ENCODE results near the gene KIAA0040. TPM values are rescaled to one million over a fixed set of nuclear protein-coding genes. Genes with fewer than 3 reads are reported as not detected.

Gene KIAA0040
- total and polyA plus RNA-seq, 4 donors = 4.6 to 12.0 (median 5.7) TPM

- peaks cover 0 to 12% (median 4%) of the 10 kb centered on the region in 4 donors for H3K4me1 ChIP-seq (ENCODE audit: control insufficient read depth in 4 of 4, insufficient read depth in 4 of 4, low read length in 3 of 4)
- no peak for DNase-seq (ENCODE audit: low spot score)
- no peak overlapping the region for H3K4me3 ChIP-seq (ENCODE audit: low read depth in 1 of 3, low read length in 3 of 3)
- 97% methylated on average over 9 of the region's 9 CpGs for WGBS
- no peaks in the 10 kb centered on the region for H3K27me3 ChIP-seq (ENCODE audit: control insufficient read depth in 4 of 4, insufficient read depth in 4 of 4, low read length in 3 of 4)
- H3K27ac ChIP-seq (ENCODE audit: low read depth in 1 of 2, low read length in 2 of 2) = no peak overlapping the region
- no peak for TF ChIP-seq GABPA (IDR thresholded peaks at IDR 0.05 in 1 of 2, conservative IDR thresholded peaks at IDR 0.05 in 1 of 2)
- H3K9ac ChIP-seq (ENCODE audit: low read depth in 1 of 2, low read length in 2 of 2) = no peak overlapping the region
- H3K36me3 ChIP-seq (ENCODE audit: control insufficient read depth in 4 of 4, insufficient read depth in 3 of 4, low read depth in 1 of 4, low read length in 3 of 4) = peaks cover 0 to 22% (median 13%) of the 10 kb centered on the region in 4 donors
- H3K9me3 ChIP-seq (ENCODE audit: control insufficient read depth in 4 of 4, low read length in 3 of 4) = no peaks in the 10 kb centered on the region
These were observed 21.3 kb downstream of the KIAA0040 start for GRCh38 chr1:175171036-175171913.

- no peaks in the 10 kb centered on the region for H3K9me3 ChIP-seq (ENCODE audit: control insufficient read depth in 4 of 4, low read length in 3 of 4)
- no peak overlapping the region for H3K4me3 ChIP-seq (ENCODE audit: low read depth in 1 of 3, low read length in 3 of 3)
- peaks cover 5 to 33% (median 22%) of the 10 kb centered on the region in 4 donors for H3K36me3 ChIP-seq (ENCODE audit: control insufficient read depth in 4 of 4, insufficient read depth in 3 of 4, low read depth in 1 of 4, low read length in 3 of 4)
- peaks cover 0 to 12% (median 4%) of the 10 kb centered on the region in 4 donors for H3K4me1 ChIP-seq (ENCODE audit: control insufficient read depth in 4 of 4, insufficient read depth in 4 of 4, low read length in 3 of 4)
- no peak overlapping the region for H3K9ac ChIP-seq (ENCODE audit: low read depth in 1 of 2, low read length in 2 of 2)
- H3K27ac ChIP-seq (ENCODE audit: low read depth in 1 of 2, low read length in 2 of 2) = no peak overlapping the region
- 76% methylated on average over 6 of the region's 6 CpGs for whole genome bisulfite sequencing
- no peaks in the 10 kb centered on the region for H3K27me3 ChIP-seq (ENCODE audit: control insufficient read depth in 4 of 4, insufficient read depth in 4 of 4, low read length in 3 of 4)
- TF ChIP-seq JUND (IDR thresholded peaks at IDR 0.05) = no peak
- peak; percentile 62 for TF ChIP-seq FOXA2 (IDR thresholded peaks at IDR 0.05)
- TF ChIP-seq HNF4A (conservative IDR thresholded peaks at IDR 0.05) = no peak
- TF ChIP-seq FOXA1 (IDR thresholded peaks at IDR 0.05) = peak; percentile 32
- TF ChIP-seq, protein P1, sequence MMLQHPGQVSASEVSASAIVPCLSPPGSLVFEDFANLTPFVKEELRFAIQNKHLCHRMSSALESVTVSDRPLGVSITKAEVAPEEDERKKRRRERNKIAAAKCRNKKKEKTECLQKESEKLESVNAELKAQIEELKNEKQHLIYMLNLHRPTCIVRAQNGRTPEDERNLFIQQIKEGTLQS (IDR thresholded peaks at IDR 0.05) = no peak
- TF ChIP-seq MAX (IDR thresholded peaks at IDR 0.05) = no peak
- no peak for TF ChIP-seq NR2F2 (IDR thresholded peaks at IDR 0.05)
- TF ChIP-seq, protein P2, sequence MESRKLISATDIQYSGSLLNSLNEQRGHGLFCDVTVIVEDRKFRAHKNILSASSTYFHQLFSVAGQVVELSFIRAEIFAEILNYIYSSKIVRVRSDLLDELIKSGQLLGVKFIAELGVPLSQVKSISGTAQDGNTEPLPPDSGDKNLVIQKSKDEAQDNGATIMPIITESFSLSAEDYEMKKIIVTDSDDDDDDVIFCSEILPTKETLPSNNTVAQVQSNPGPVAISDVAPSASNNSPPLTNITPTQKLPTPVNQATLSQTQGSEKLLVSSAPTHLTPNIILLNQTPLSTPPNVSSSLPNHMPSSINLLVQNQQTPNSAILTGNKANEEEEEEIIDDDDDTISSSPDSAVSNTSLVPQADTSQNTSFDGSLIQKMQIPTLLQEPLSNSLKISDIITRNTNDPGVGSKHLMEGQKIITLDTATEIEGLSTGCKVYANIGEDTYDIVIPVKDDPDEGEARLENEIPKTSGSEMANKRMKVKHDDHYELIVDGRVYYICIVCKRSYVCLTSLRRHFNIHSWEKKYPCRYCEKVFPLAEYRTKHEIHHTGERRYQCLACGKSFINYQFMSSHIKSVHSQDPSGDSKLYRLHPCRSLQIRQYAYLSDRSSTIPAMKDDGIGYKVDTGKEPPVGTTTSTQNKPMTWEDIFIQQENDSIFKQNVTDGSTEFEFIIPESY (IDR thresholded peaks at IDR 0.05) = no peak
- TF ChIP-seq YY1 (IDR thresholded peaks at IDR 0.05) = no peak
- TF ChIP-seq RAD21 (IDR thresholded peaks at IDR 0.05) = no peak
- no peak for TF ChIP-seq GABPA (IDR thresholded peaks at IDR 0.05 in 1 of 2, conservative IDR thresholded peaks at IDR 0.05 in 1 of 2)
- TF ChIP-seq, protein P3, sequence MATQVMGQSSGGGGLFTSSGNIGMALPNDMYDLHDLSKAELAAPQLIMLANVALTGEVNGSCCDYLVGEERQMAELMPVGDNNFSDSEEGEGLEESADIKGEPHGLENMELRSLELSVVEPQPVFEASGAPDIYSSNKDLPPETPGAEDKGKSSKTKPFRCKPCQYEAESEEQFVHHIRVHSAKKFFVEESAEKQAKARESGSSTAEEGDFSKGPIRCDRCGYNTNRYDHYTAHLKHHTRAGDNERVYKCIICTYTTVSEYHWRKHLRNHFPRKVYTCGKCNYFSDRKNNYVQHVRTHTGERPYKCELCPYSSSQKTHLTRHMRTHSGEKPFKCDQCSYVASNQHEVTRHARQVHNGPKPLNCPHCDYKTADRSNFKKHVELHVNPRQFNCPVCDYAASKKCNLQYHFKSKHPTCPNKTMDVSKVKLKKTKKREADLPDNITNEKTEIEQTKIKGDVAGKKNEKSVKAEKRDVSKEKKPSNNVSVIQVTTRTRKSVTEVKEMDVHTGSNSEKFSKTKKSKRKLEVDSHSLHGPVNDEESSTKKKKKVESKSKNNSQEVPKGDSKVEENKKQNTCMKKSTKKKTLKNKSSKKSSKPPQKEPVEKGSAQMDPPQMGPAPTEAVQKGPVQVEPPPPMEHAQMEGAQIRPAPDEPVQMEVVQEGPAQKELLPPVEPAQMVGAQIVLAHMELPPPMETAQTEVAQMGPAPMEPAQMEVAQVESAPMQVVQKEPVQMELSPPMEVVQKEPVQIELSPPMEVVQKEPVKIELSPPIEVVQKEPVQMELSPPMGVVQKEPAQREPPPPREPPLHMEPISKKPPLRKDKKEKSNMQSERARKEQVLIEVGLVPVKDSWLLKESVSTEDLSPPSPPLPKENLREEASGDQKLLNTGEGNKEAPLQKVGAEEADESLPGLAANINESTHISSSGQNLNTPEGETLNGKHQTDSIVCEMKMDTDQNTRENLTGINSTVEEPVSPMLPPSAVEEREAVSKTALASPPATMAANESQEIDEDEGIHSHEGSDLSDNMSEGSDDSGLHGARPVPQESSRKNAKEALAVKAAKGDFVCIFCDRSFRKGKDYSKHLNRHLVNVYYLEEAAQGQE (IDR thresholded peaks at IDR 0.05) = peak; percentile 21
- no peak for TF ChIP-seq RXRA (IDR thresholded peaks at IDR 0.05)
- no peak for TF ChIP-seq HNF4G (IDR thresholded peaks at IDR 0.05)
- TF ChIP-seq, protein P4, sequence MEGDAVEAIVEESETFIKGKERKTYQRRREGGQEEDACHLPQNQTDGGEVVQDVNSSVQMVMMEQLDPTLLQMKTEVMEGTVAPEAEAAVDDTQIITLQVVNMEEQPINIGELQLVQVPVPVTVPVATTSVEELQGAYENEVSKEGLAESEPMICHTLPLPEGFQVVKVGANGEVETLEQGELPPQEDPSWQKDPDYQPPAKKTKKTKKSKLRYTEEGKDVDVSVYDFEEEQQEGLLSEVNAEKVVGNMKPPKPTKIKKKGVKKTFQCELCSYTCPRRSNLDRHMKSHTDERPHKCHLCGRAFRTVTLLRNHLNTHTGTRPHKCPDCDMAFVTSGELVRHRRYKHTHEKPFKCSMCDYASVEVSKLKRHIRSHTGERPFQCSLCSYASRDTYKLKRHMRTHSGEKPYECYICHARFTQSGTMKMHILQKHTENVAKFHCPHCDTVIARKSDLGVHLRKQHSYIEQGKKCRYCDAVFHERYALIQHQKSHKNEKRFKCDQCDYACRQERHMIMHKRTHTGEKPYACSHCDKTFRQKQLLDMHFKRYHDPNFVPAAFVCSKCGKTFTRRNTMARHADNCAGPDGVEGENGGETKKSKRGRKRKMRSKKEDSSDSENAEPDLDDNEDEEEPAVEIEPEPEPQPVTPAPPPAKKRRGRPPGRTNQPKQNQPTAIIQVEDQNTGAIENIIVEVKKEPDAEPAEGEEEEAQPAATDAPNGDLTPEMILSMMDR (IDR thresholded peaks at IDR 0.05; ENCODE audit: low read depth, low read length, missing input control) = no peak
- no peak for DNase-seq (ENCODE audit: low spot score)
These were observed 23.1 kb downstream of the KIAA0040 start for GRCh38 chr1:175169286-175170018.
